ENCODE measurements around the gene TRAF2.

GRCh38 chr9:136917902-136918301 lies 31.6 kb downstream of the TRAF2 start:
- TF ChIP-seq OSR1 (CRISPR knock-in tag; IDR thresholded peaks at IDR 0.05) (no peak), ESRRG (CRISPR knock-in tag; IDR thresholded peaks at IDR 0.05) (no peak), TCF4 (CRISPR knock-in tag; IDR thresholded peaks at IDR 0.05; ENCODE audit: borderline replicate concordance) (no peak), PATZ1 (CRISPR knock-in tag; IDR thresholded peaks at IDR 0.05; ENCODE audit: borderline replicate concordance) (no peak), RARB (CRISPR knock-in tag; IDR thresholded peaks at IDR 0.05) (no peak)
